ENCODE measurements around the gene NFAT5. TPM values are rescaled to one million over a fixed set of nuclear protein-coding genes. Genes with fewer than 3 reads are reported as not detected.
"Not testable (repeated sequence)": the region's sequence is repeated elsewhere in the genome, so short reads cannot be mapped to it uniquely, and the experiment has no call there.

Gene NFAT5
- total RNA-seq, 2 donors from 2014 or later: 77.3 to 98.6 TPM

- peak overlapping the region; percentile 65 to 67 for H3K27ac ChIP-seq
- H3K36me3 ChIP-seq: no peaks in the 10 kb centered on the region
- ATAC-seq (ENCODE audit: insufficient number of reproducible peaks, low FRiP score, low read depth): no peak
- H3K27me3 ChIP-seq (replicated peaks; ENCODE audit: insufficient read depth): no peaks in the 10 kb centered on the region
- no peaks in the 10 kb centered on the region for H3K9me3 ChIP-seq
- TF ChIP-seq CTCF (IDR thresholded peaks at IDR 0.05): no peak
- no peak overlapping the region for H3K4me3 ChIP-seq
- no peak for DNase-seq (ENCODE audit: low spot score)
- peaks cover 2 to 33% of the 10 kb centered on the region in 2 donors for H3K4me1 ChIP-seq (ENCODE audit: control insufficient read depth in 1 of 2, low read depth in 2 of 2)
Measured at GRCh38 chr16:69727916-69728270, 162.1 kb downstream of the NFAT5 start.

- not testable (repeated sequence) for ATAC-seq (ENCODE audit: insufficient number of reproducible peaks, low FRiP score, low read depth); H3K9me3 ChIP-seq; H3K4me3 ChIP-seq; H3K27me3 ChIP-seq (replicated peaks; ENCODE audit: insufficient read depth); H3K27ac ChIP-seq; DNase-seq (ENCODE audit: low spot score); H3K36me3 ChIP-seq
- peaks cover 2 to 33% of the 10 kb centered on the region in 2 donors for H3K4me1 ChIP-seq (ENCODE audit: control insufficient read depth in 1 of 2, low read depth in 2 of 2)
Measured at GRCh38 chr16:69729030-69729429, 163.3 kb downstream of the NFAT5 start.

- not testable (repeated sequence) for ATAC-seq (ENCODE audit: insufficient number of reproducible peaks, low FRiP score, low read depth); H3K9me3 ChIP-seq; DNase-seq (ENCODE audit: low spot score); H3K27me3 ChIP-seq (replicated peaks; ENCODE audit: insufficient read depth); H3K4me3 ChIP-seq; H3K36me3 ChIP-seq; H3K27ac ChIP-seq
- peaks cover 2 to 15% of the 10 kb centered on the region in 2 donors for H3K4me1 ChIP-seq (ENCODE audit: control insufficient read depth in 1 of 2, low read depth in 2 of 2)
Measured at GRCh38 chr16:69731280-69731679, 165.5 kb downstream of the NFAT5 start.

GRCh38 chr16:69732101-69732500, 166.3 kb downstream of the NFAT5 start:
- ATAC-seq (ENCODE audit: insufficient number of reproducible peaks, low FRiP score, low read depth) (no peak), DNase-seq (ENCODE audit: low spot score) (no peak)
- H3K4me1 ChIP-seq (ENCODE audit: control insufficient read depth in 1 of 2, low read depth in 2 of 2): peaks cover 2 to 9% of the 10 kb centered on the region in 2 donors
- H3K4me3 ChIP-seq: no peak overlapping the region
- no peak for TF ChIP-seq CTCF (IDR thresholded peaks at IDR 0.05)
- no peak overlapping the region for H3K27ac ChIP-seq
- no peaks in the 10 kb centered on the region for H3K27me3 ChIP-seq (replicated peaks; ENCODE audit: insufficient read depth)
- H3K36me3 ChIP-seq: no peaks in the 10 kb centered on the region
- H3K9me3 ChIP-seq: no peaks in the 10 kb centered on the region

GRCh38 chr16:69741519-69741918, 175.8 kb downstream of the NFAT5 start:
- H3K4me1 ChIP-seq (ENCODE audit: control insufficient read depth in 1 of 2, low read depth in 2 of 2): peaks cover 0 to 9% of the 10 kb centered on the region in 2 donors
- no peak for DNase-seq (ENCODE audit: low spot score)
- H3K9me3 ChIP-seq: no peaks in the 10 kb centered on the region
- peaks cover 48% of the 10 kb centered on the region for H3K36me3 ChIP-seq
- no peak overlapping the region for H3K4me3 ChIP-seq
- H3K27me3 ChIP-seq (replicated peaks; ENCODE audit: insufficient read depth): no peaks in the 10 kb centered on the region
- H3K27ac ChIP-seq: no peak overlapping the region
- ATAC-seq (ENCODE audit: insufficient number of reproducible peaks, low FRiP score, low read depth): no peak
- no peak for TF ChIP-seq CTCF (IDR thresholded peaks at IDR 0.05)

- Histone ChIP-seq H3K27me3 (replicated peaks; ENCODE audit: insufficient read depth) (no peaks in the 10 kb centered on the region), H3K27ac (no peak overlapping the region), H3K4me1 (ENCODE audit: control insufficient read depth in 1 of 2, low read depth in 2 of 2) (peaks cover 0 to 9% of the 10 kb centered on the region in 2 donors), H3K4me3 (no peak overlapping the region), H3K36me3 (peaks cover 48% of the 10 kb centered on the region), H3K9me3 (no peaks in the 10 kb centered on the region)
- DNase-seq (ENCODE audit: low spot score) (no peak), ATAC-seq (ENCODE audit: insufficient number of reproducible peaks, low FRiP score, low read depth) (no peak)
- TF ChIP-seq CTCF (IDR thresholded peaks at IDR 0.05): no peak
Measured at GRCh38 chr16:69741951-69742904, 176.5 kb downstream of the NFAT5 start.

All from thoracic aorta (tissue), 2 donors.